Transverse colon (tissue), 4 donors: ENCODE measurements around the gene CTPS1.

Experiments used
- EP300 ChIP-seq: sonication (generic); formaldehyde crosslinking; IDR thresholded peaks from one replicate; pipeline ENCODE4 v1.6.1; 2017; ENCODE audit warnings: antibody characterized with exemption, low read depth
- POLR2AphosphoS5 ChIP-seq, 3 donors: sonication (generic); formaldehyde crosslinking; IDR thresholded peaks; one replicate each; pipeline ENCODE4 v1.6.1; 2016; ENCODE audit warnings: antibody characterized with exemption in 3 of 3
- TF ChIP-seq, protein P1 (sequence below), 5 experiments: fragments of 200-600 bp in 3 of 5; fragments of 450-650 bp in 2 of 5; sonication (generic) in 3 of 5; IDR thresholded peaks; 1 replicate in 2 of 5; 2 replicates in 3 of 5; pipeline ENCODE4 v1.5.1; 2016 to 2017; ENCODE audit warnings: antibody characterized with exemption in 5 of 5, inconsistent platforms in 3 of 5, mild to moderate bottlenecking in 2 of 5, moderate library complexity in 1 of 5

DNA sequence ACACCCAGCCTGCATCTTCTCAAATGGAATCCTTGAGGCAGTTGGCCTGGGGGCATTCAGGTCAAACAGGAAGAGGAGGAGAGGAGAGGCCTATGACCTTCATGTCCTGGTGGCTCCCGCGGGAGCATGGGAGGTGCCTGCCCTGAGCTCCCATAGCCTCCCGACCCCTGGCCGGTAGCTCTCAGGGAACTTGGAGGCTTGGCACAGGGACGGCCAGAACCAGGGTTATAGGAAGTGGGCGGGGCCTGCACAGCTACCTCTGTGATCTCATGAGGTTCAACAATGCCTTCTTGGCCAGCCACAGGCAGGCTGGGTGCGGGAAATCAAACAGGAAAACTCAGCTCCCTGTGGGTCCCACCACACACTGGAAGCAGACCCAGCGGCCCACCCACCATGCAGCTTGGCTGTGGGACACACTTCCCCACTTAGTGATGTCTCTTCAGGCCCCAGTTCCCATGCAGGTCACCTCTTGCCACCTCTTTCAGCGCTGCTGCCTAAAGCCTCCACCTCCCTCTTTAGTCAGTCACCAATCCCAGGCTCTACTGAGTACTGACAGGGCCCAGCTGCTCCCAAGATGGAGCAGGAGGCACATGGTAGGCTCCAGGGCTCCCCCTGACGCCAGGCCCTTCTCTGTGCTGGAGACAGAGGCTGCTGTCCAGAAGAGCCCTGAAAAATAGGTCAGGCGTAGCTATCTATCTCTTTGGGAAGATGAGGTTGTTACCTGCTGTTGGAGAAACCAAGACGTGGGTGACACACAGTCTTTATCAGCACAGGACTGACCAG is 42.2 kb downstream of the CTPS1 start, which contains the start of gene SLFNL1:
- TF ChIP-seq, protein P1, sequence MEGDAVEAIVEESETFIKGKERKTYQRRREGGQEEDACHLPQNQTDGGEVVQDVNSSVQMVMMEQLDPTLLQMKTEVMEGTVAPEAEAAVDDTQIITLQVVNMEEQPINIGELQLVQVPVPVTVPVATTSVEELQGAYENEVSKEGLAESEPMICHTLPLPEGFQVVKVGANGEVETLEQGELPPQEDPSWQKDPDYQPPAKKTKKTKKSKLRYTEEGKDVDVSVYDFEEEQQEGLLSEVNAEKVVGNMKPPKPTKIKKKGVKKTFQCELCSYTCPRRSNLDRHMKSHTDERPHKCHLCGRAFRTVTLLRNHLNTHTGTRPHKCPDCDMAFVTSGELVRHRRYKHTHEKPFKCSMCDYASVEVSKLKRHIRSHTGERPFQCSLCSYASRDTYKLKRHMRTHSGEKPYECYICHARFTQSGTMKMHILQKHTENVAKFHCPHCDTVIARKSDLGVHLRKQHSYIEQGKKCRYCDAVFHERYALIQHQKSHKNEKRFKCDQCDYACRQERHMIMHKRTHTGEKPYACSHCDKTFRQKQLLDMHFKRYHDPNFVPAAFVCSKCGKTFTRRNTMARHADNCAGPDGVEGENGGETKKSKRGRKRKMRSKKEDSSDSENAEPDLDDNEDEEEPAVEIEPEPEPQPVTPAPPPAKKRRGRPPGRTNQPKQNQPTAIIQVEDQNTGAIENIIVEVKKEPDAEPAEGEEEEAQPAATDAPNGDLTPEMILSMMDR (IDR thresholded peaks at IDR 0.05), result no peak
- no peak for TF ChIP-seq POLR2AphosphoS5 (IDR thresholded peaks at IDR 0.05)
- no peak for TF ChIP-seq EP300
